ENCODE results near the gene FKBP14. TPM values are rescaled to one million over a fixed set of nuclear protein-coding genes. Genes with fewer than 3 reads are reported as not detected.

Gene FKBP14
- polyA plus RNA-seq, 3 donors = 0.43 to 1.9 (median 1.1) TPM

- H3K4me3 ChIP-seq (replicated peaks in 1 of 3; ENCODE audit: low read depth in 2 of 3, low read length in 3 of 3) = no peak overlapping the region
- Mint-ChIP-seq H3K27me3 (ENCODE audit: low read depth in 3 of 3) (no peaks in the 10 kb centered on the region), H3K4me3 (no peak overlapping the region), H3K36me3 (peaks cover 20 to 33% of the 10 kb centered on the region in 2 donors), H3K9me3 (peaks cover 0 to 4% (median 0%) of the 10 kb centered on the region in 7 donors), H3K4me1 (peaks cover 4% of the 10 kb centered on the region), H3K27ac (no peak overlapping the region)
- no peaks in the 10 kb centered on the region for H3K27me3 ChIP-seq (ENCODE audit: control insufficient read depth in 2 of 2, insufficient read depth in 2 of 2, low read length in 2 of 2)
- H3K9me3 ChIP-seq (replicated peaks in 1 of 2; ENCODE audit: control insufficient read depth in 1 of 2, insufficient read depth in 1 of 2, low read length in 2 of 2) = no peaks in the 10 kb centered on the region
- no peaks in the 10 kb centered on the region for H4K20me1 ChIP-seq (ENCODE audit: insufficient read depth, low read length)
- no peak overlapping the region for H3K4me2 ChIP-seq (replicated peaks; ENCODE audit: extremely low read depth, low read length, poor library complexity, severe bottlenecking)
- DNase-seq = no peak
- TF ChIP-seq CTCF (IDR thresholded peaks at IDR 0.05) = no peak
- H3K79me2 ChIP-seq (ENCODE audit: insufficient read depth, low read length) = no peaks in the 10 kb centered on the region
- H3K9ac ChIP-seq (ENCODE audit: insufficient read depth, low read length, poor library complexity, severe bottlenecking) = no peak overlapping the region
- H3K4me1 ChIP-seq (ENCODE audit: control insufficient read depth in 1 of 2, insufficient read depth in 2 of 2, low read length in 2 of 2) = no peaks in the 10 kb centered on the region
- no peak overlapping the region for H3K27ac ChIP-seq (ENCODE audit: low read depth in 1 of 2, low read length in 2 of 2)
- intact Hi-C loops (cut with micrococcal nuclease) = no loop called here
- no peak overlapping the region for H2AFZ ChIP-seq (ENCODE audit: insufficient read depth, low read depth, low read length, poor library complexity, severe bottlenecking)
- H3K36me3 ChIP-seq (replicated peaks in 1 of 2; ENCODE audit: control insufficient read depth in 1 of 2, insufficient read depth in 2 of 2, low read length in 2 of 2) = peaks cover 13 to 33% of the 10 kb centered on the region in 2 donors
Observed at GRCh38 chr7:30057741-30058140, 31.2 kb upstream of the FKBP14 start.

DNA sequence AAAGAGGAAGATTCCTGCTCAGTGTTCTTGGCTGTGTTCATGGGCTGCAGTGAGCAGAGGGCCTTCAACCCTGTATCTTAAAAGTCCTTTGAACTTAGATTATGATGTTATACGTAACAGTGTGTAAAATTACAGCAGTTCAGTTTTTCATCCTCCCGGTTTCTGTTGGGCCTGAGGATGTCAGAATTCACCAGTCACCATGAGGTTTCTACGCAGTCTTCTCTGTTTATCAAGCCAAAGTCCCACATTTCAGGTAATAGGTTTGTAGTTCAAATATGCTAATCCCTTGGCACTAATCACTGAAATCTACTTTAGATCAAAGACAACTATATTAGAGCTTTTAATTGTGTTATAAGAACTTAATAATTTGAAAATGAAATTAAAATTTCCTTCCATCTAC lies 26.6 kb upstream of the FKBP14 start:
- TF ChIP-seq CTCF (IDR thresholded peaks at IDR 0.05) = no peak
- no peak overlapping the region for H3K9ac ChIP-seq (ENCODE audit: insufficient read depth, low read length, poor library complexity, severe bottlenecking)
- H3K4me2 ChIP-seq (replicated peaks; ENCODE audit: extremely low read depth, low read length, poor library complexity, severe bottlenecking) = no peak overlapping the region
- Mint-ChIP-seq H3K4me1 (no peaks in the 10 kb centered on the region), H3K9me3 (peaks cover 0 to 3% (median 0%) of the 10 kb centered on the region in 7 donors), H3K36me3 (peaks cover 39 to 56% of the 10 kb centered on the region in 2 donors), H3K4me3 (no peak overlapping the region), H3K27ac (peak overlapping the region in 1 of 7 donors; percentile 22), H3K27me3 (ENCODE audit: low read depth in 3 of 3) (no peaks in the 10 kb centered on the region)
- DNase-seq = no peak
- no peak overlapping the region for H3K4me3 ChIP-seq (replicated peaks in 1 of 3; ENCODE audit: low read depth in 2 of 3, low read length in 3 of 3)
- no peak overlapping the region for H3K27ac ChIP-seq (ENCODE audit: low read depth in 1 of 2, low read length in 2 of 2)
- no peaks in the 10 kb centered on the region for H3K79me2 ChIP-seq (ENCODE audit: insufficient read depth, low read length)
- no peak overlapping the region for H2AFZ ChIP-seq (ENCODE audit: insufficient read depth, low read depth, low read length, poor library complexity, severe bottlenecking)
- WGBS (ENCODE audit: insufficient coverage) = no CpG with 5 or more reads among the region's 3 CpGs
- no peaks in the 10 kb centered on the region for H3K9me3 ChIP-seq (replicated peaks in 1 of 2; ENCODE audit: control insufficient read depth in 1 of 2, insufficient read depth in 1 of 2, low read length in 2 of 2)
- no peaks in the 10 kb centered on the region for H3K4me1 ChIP-seq (ENCODE audit: control insufficient read depth in 1 of 2, insufficient read depth in 2 of 2, low read length in 2 of 2)
- intact Hi-C loops (cut with micrococcal nuclease) = no loop called here
- no peaks in the 10 kb centered on the region for H3K27me3 ChIP-seq (ENCODE audit: control insufficient read depth in 2 of 2, insufficient read depth in 2 of 2, low read length in 2 of 2)
- peaks cover 15 to 43% of the 10 kb centered on the region in 2 donors for H3K36me3 ChIP-seq (replicated peaks in 1 of 2; ENCODE audit: control insufficient read depth in 1 of 2, insufficient read depth in 2 of 2, low read length in 2 of 2)
- no peaks in the 10 kb centered on the region for H4K20me1 ChIP-seq (ENCODE audit: insufficient read depth, low read length)
